Neutrophil (primary cell): ENCODE data around the gene STK40.

Experiments
- H3K27ac ChIP-seq: fragments of 200-600 bp; sonication (generic); 2 replicates; pipeline ENCODE4 v1.5.1; 2016; ENCODE audit warnings: mild to moderate bottlenecking, moderate library complexity
- H3K27me3 ChIP-seq: fragments of 200-600 bp; sonication (generic); 2 replicates; pipeline ENCODE4 v1.6.0; 2016; ENCODE audit warnings: mild to moderate bottlenecking
- H3K36me3 ChIP-seq: fragments of 200-600 bp; sonication (generic); 2 replicates; pipeline ENCODE4 v1.5.1; 2017
- H3K4me1 ChIP-seq, 2 experiments: fragments of 200-600 bp in 1 of 2; sonication (generic) in 1 of 2; 1 replicate in 1 of 2; 2 replicates in 1 of 2; pipeline versions ENCODE4 v1.5.1 to v1.6.1; 2013 to 2016; ENCODE audit warnings: low read depth in 1 of 2, low read length in 1 of 2, mild to moderate bottlenecking in 1 of 2, moderate library complexity in 1 of 2; ENCODE audit not compliant: control insufficient read depth in 1 of 2, insufficient read depth in 1 of 2
- H3K4me3 ChIP-seq, 2 experiments: fragments of 200-600 bp in 1 of 2; sonication (generic) in 1 of 2; 1 replicate in 1 of 2; 2 replicates in 1 of 2; pipeline ENCODE4 v1.5.1; 2013 to 2016; ENCODE audit warnings: low read depth in 1 of 2, low read length in 1 of 2, mild to moderate bottlenecking in 1 of 2, moderate library complexity in 1 of 2
- H3K9me3 ChIP-seq: fragments of 200-600 bp; sonication (generic); 2 replicates; pipeline ENCODE4 v1.5.1; 2016
- CTCF ChIP-seq: fragments of 200-600 bp; sonication (generic); IDR thresholded peaks from 2 replicates; pipeline ENCODE4 v1.5.1; 2016; ENCODE audit warnings: antibody characterized with exemption

STK40 gene

GRCh38 chr1:36415661-36416326 is 30.1 kb upstream of the STK40 start:
- Histone ChIP-seq H3K27ac (no peak overlapping the region), H3K4me3 (no peak overlapping the region), H3K4me1 (peaks cover 34 to 37% of the 10 kb centered on the region in 2 experiments), H3K9me3 (no peaks in the 10 kb centered on the region), H3K36me3 (no peaks in the 10 kb centered on the region), H3K27me3 (no peaks in the 10 kb centered on the region)
- TF ChIP-seq CTCF = no peak

- Histone ChIP-seq H3K27me3 (no peaks in the 10 kb centered on the region), H3K27ac (no peak overlapping the region), H3K36me3 (no peaks in the 10 kb centered on the region), H3K9me3 (no peaks in the 10 kb centered on the region), H3K4me1 (peaks cover 20 to 23% of the 10 kb centered on the region in 2 experiments), H3K4me3 (no peak overlapping the region)
- TF ChIP-seq CTCF = no peak
These were observed 28.7 kb upstream of the STK40 start for GRCh38 chr1:36414384-36414783.

- H3K27ac ChIP-seq = no peak overlapping the region
- no peaks in the 10 kb centered on the region for H3K27me3 ChIP-seq
- TF ChIP-seq CTCF = no peak
- no peaks in the 10 kb centered on the region for H3K36me3 ChIP-seq
- no peaks in the 10 kb centered on the region for H3K9me3 ChIP-seq
- H3K4me3 ChIP-seq = no peak overlapping the region
- H3K4me1 ChIP-seq = peaks cover 0 to 4% of the 10 kb centered on the region in 2 experiments
These were observed 26.2 kb upstream of the STK40 start for GRCh38 chr1:36411674-36412648.

- peaks cover 0 to 4% of the 10 kb centered on the region in 2 experiments for H3K4me1 ChIP-seq
- no peak overlapping the region for H3K4me3 ChIP-seq
- no peak for TF ChIP-seq CTCF
- no peaks in the 10 kb centered on the region for H3K9me3 ChIP-seq
- H3K27ac ChIP-seq = no peak overlapping the region
- H3K27me3 ChIP-seq = no peaks in the 10 kb centered on the region
- H3K36me3 ChIP-seq = no peaks in the 10 kb centered on the region
These were observed 22.8 kb upstream of the STK40 start for GRCh38 chr1:36408479-36408878.

GRCh38 chr1:36406440-36406839 is 20.7 kb upstream of the STK40 start:
- peak overlapping the region; percentile 71 for H3K27ac ChIP-seq
- H3K36me3 ChIP-seq = no peaks in the 10 kb centered on the region
- no peaks in the 10 kb centered on the region for H3K27me3 ChIP-seq
- no peak overlapping the region for H3K4me3 ChIP-seq
- H3K9me3 ChIP-seq = no peaks in the 10 kb centered on the region
- peaks cover 4 to 7% of the 10 kb centered on the region in 2 experiments for H3K4me1 ChIP-seq
- TF ChIP-seq CTCF = no peak
